ENCODE data around the gene SECISBP2.
A peak's percentile ranks its signal among the peaks of the same experiment; 100 is the strongest.
"Not testable (repeated sequence)": the region's sequence is repeated elsewhere in the genome, so short reads cannot be mapped to it uniquely, and the experiment has no call there.

The SECISBP2 gene

GRCh38 chr9:89277454-89277853 lies 40.8 kb upstream of the SECISBP2 start:
- no peak for DNase-seq (ENCODE audit: low read depth)
- TF ChIP-seq MAX (IDR thresholded peaks at IDR 0.05; ENCODE audit: low read depth, low read length) (no peak), MYC (IDR thresholded peaks at IDR 0.05; ENCODE audit: low read depth, low read length) (no peak), POLR2A (IDR thresholded peaks at IDR 0.05; ENCODE audit: extremely low read depth, insufficient read length) (no peak), CTCF (IDR thresholded peaks at IDR 0.05; ENCODE audit: low read depth, low read length) (no peak)
- no peak overlapping the region for H3K4me3 ChIP-seq (ENCODE audit: low read depth, low read length)

- H3K4me3 ChIP-seq (ENCODE audit: low read depth, low read length) = no peak overlapping the region
- TF ChIP-seq MAX (IDR thresholded peaks at IDR 0.05; ENCODE audit: low read depth, low read length) (no peak), POLR2A (IDR thresholded peaks at IDR 0.05; ENCODE audit: extremely low read depth, insufficient read length) (no peak), MYC (IDR thresholded peaks at IDR 0.05; ENCODE audit: low read depth, low read length) (no peak), CTCF (IDR thresholded peaks at IDR 0.05; ENCODE audit: low read depth, low read length) (no peak)
- peak; percentile 11 for DNase-seq (ENCODE audit: low read depth)
Observed at GRCh38 chr9:89278551-89278950, 39.7 kb upstream of the SECISBP2 start.

GRCh38 chr9:89278997-89279739 lies 39.1 kb upstream of the SECISBP2 start:
- H3K4me3 ChIP-seq (ENCODE audit: low read depth, low read length) = no peak overlapping the region
- TF ChIP-seq MAX (IDR thresholded peaks at IDR 0.05; ENCODE audit: low read depth, low read length) (no peak), CTCF (IDR thresholded peaks at IDR 0.05; ENCODE audit: low read depth, low read length) (peak; percentile 68)
- DNase-seq (ENCODE audit: low read depth) = peak; percentile 68

GRCh38 chr9:89281106-89281505 lies 37.2 kb upstream of the SECISBP2 start:
- no peak overlapping the region for H3K4me3 ChIP-seq (ENCODE audit: low read depth, low read length)
- no peak for DNase-seq (ENCODE audit: low read depth)
- no peak for TF ChIP-seq MAX (IDR thresholded peaks at IDR 0.05; ENCODE audit: low read depth, low read length)

GRCh38 chr9:89282248-89282968 lies 35.9 kb upstream of the SECISBP2 start:
- H3K4me3 ChIP-seq (ENCODE audit: low read depth, low read length) = not testable (repeated sequence)

GRCh38 chr9:89284076-89284475 lies 34.2 kb upstream of the SECISBP2 start:
- H3K4me3 ChIP-seq (ENCODE audit: low read depth, low read length) = no peak overlapping the region
- no peak for DNase-seq (ENCODE audit: low read depth)
- no peak for TF ChIP-seq CTCF (IDR thresholded peaks at IDR 0.05; ENCODE audit: low read depth, low read length)
- TF ChIP-seq MAX (IDR thresholded peaks at IDR 0.05; ENCODE audit: low read depth, low read length) = no peak
- no peak for TF ChIP-seq MYC (IDR thresholded peaks at IDR 0.05; ENCODE audit: low read depth, low read length)
- no peak for TF ChIP-seq POLR2A (IDR thresholded peaks at IDR 0.05; ENCODE audit: extremely low read depth, insufficient read length)

More at GRCh38 chr9:89282248-89282968, 35.9 kb upstream of the SECISBP2 start:
- DNase-seq (ENCODE audit: low read depth) = not testable (repeated sequence)

Measured in NB4 (cell line).